GM23338 (cell line): ENCODE measurements around the gene YBX2. TPM values are rescaled to one million over a fixed set of nuclear protein-coding genes. Genes with fewer than 3 reads are reported as not detected.

Experiments used
- ATAC-seq: fragments of 200-7000 bp; cut with Tn5 transposase; 3 replicates; pipeline ENCODE4 v1.9.1; 2020
- DNase-seq: peaks from one replicate; pipeline ENCODE4 v3.0.0-alpha.2; 2015; ENCODE audit warnings: low spot score
- H2AFZ ChIP-seq: fragments of 200-600 bp; sonication (generic); 2 replicates; pipeline ENCODE4 v1.8.0; 2016; ENCODE audit warnings: antibody characterized with exemption, mild to moderate bottlenecking, moderate library complexity
- H3F3A ChIP-seq: fragments of 200-600 bp; sonication (generic); replicated peaks from 2 replicates; pipeline ENCODE4 v1.8.0; 2017; ENCODE audit warnings: antibody characterized with exemption, mixed run types, low read depth
- H3K27ac ChIP-seq: fragments of 200-600 bp; sonication (generic); 2 replicates; pipeline ENCODE4 v1.6.1; 2016; ENCODE audit warnings: low read depth
- H3K27me3 ChIP-seq: fragments of 200-600 bp; sonication (generic); 2 replicates; pipeline ENCODE4 v1.8.0; 2016; ENCODE audit warnings: mild to moderate bottlenecking, mixed run types, moderate library complexity; ENCODE audit not compliant: insufficient read depth
- H3K36me3 ChIP-seq: fragments of 200-600 bp; sonication (generic); 2 replicates; pipeline ENCODE4 v1.8.0; 2016; ENCODE audit warnings: mild to moderate bottlenecking; ENCODE audit not compliant: insufficient read depth
- H3K4me1 ChIP-seq: fragments of 200-600 bp; sonication (generic); 2 replicates; pipeline ENCODE4 v1.8.0; 2016; ENCODE audit warnings: mild to moderate bottlenecking, moderate library complexity; ENCODE audit not compliant: insufficient read depth
- H3K4me2 ChIP-seq: fragments of 200-600 bp; sonication (generic); 2 replicates; pipeline ENCODE4 v1.7.1; 2017; ENCODE audit warnings: mixed run types
- H3K4me3 ChIP-seq: fragments of 200-600 bp; sonication (generic); 2 replicates; pipeline ENCODE4 v1.6.1; 2016; ENCODE audit warnings: mixed run types
- H3K79me2 ChIP-seq: fragments of 200-600 bp; sonication (generic); replicated peaks from 2 replicates; pipeline ENCODE4 v1.8.0; 2017; ENCODE audit warnings: mild to moderate bottlenecking; ENCODE audit not compliant: insufficient read depth
- H3K9me2 ChIP-seq: fragments of 200-600 bp; sonication (generic); 2 replicates; pipeline ENCODE4 v1.8.0; 2017; ENCODE audit not compliant: insufficient read depth
- H4K20me1 ChIP-seq: fragments of 200-600 bp; sonication (generic); replicated peaks from 2 replicates; pipeline ENCODE4 v1.8.0; 2017; ENCODE audit warnings: mild to moderate bottlenecking; ENCODE audit not compliant: insufficient read depth
- H3K27ac Mint-ChIP-seq: 2 replicates; pipeline ENCODE4 v1.8.0; 2020; ENCODE audit warnings: inconsistent platforms, mild to moderate bottlenecking, moderate library complexity, mixed read lengths
- H3K27me3 Mint-ChIP-seq: 3 replicates; pipeline ENCODE4 v1.8.0; 2022; ENCODE audit warnings: low read depth, mild to moderate bottlenecking, moderate library complexity, mixed read lengths, inconsistent platforms; ENCODE audit not compliant: insufficient read depth, poor library complexity
- H3K36me3 Mint-ChIP-seq: 3 replicates; pipeline ENCODE4 v1.8.0; 2021; ENCODE audit warnings: low read depth, mild to moderate bottlenecking, inconsistent platforms, moderate library complexity, mixed read lengths
- H3K4me1 Mint-ChIP-seq: 3 replicates; pipeline ENCODE4 v1.8.0; 2020; ENCODE audit warnings: mild to moderate bottlenecking, inconsistent platforms, mixed read lengths
- H3K4me3 Mint-ChIP-seq: 3 replicates; pipeline ENCODE4 v1.8.0; 2021; ENCODE audit warnings: moderate library complexity, mild to moderate bottlenecking, inconsistent platforms, mixed read lengths
- H3K9me3 Mint-ChIP-seq: 3 replicates; pipeline ENCODE4 v1.8.0; 2020; ENCODE audit warnings: moderate library complexity, mild to moderate bottlenecking, inconsistent platforms, mixed read lengths
- CREB1 ChIP-seq: fragments of 250-450 bp; sonication (Bioruptor Pico); IDR thresholded peaks from 2 replicates; pipeline ENCODE4 v1.5.0; 2020; ENCODE audit warnings: low read depth, mild to moderate bottlenecking, moderate library complexity
- CTCF ChIP-seq, 2 experiments: fragments of 200-600 bp in 1 of 2; sonication (generic) in 1 of 2; conservative IDR thresholded peaks; 2 replicates each; pipeline versions ENCODE4 v1.5.1 to v1.6.1; 2016 to 2017; ENCODE audit warnings: antibody characterized with exemption in 2 of 2, low read depth in 2 of 2, mild to moderate bottlenecking in 2 of 2, moderate library complexity in 1 of 2
- ETS1 ChIP-seq: IDR thresholded peaks from 2 replicates; pipeline ENCODE4 v1.6.1; 2016; ENCODE audit warnings: antibody characterized with exemption
- EZH2 ChIP-seq: fragments of 200-600 bp; sonication (generic); IDR thresholded peaks from one replicate; pipeline ENCODE4 v1.8.0; 2017; ENCODE audit warnings: antibody characterized with exemption, mild to moderate bottlenecking, low read depth; ENCODE audit not compliant: unreplicated experiment
- EZH2phosphoT487 ChIP-seq: fragments of 200-600 bp; sonication (generic); IDR thresholded peaks from one replicate; pipeline ENCODE4 v1.8.1; 2018; ENCODE audit warnings: antibody characterized with exemption; ENCODE audit not compliant: unreplicated experiment
- JUNB ChIP-seq: IDR thresholded peaks from one replicate; pipeline ENCODE4 v1.6.1; 2016; ENCODE audit warnings: antibody characterized with exemption; ENCODE audit not compliant: unreplicated experiment
- NANOG ChIP-seq: IDR thresholded peaks from 2 replicates; pipeline ENCODE4 v1.6.1; 2016; ENCODE audit warnings: antibody characterized with exemption, borderline replicate concordance
- STAT1 ChIP-seq: IDR thresholded peaks from one replicate; pipeline ENCODE4 v1.6.1; 2016; ENCODE audit warnings: antibody characterized with exemption; ENCODE audit not compliant: unreplicated experiment
- ZNF331 ChIP-seq: fragments of 250-450 bp; sonication (Bioruptor Pico); IDR thresholded peaks from 2 replicates; pipeline ENCODE4 v1.5.0; 2020; ENCODE audit warnings: low read depth, mild to moderate bottlenecking, moderate library complexity
- polyA plus RNA-seq: library from polyadenylated mRNA; unstranded; fragments of >200 nt; fragmentation: Nextera tagmentation; extraction: Ambion mirVana; gene quantifications from 2 replicates; pipeline ENCODE4 v1.2.1, GENCODE V29; 2016
- total RNA-seq: library from RNA; depleted of rRNA; stranded (reverse); fragments of >200 nt; shearing (Covaris generic); gene quantifications from 2 replicates; pipeline ENCODE4 v1.2.3, GENCODE V29; 2014

The YBX2 gene
- total and polyA plus RNA-seq, 2 experiments from 2014 or later = 22.5 to 36.5 TPM

GRCh38 chr17:7296189-7296861, 1.9 kb upstream of the YBX2 start:
- H3K27me3 ChIP-seq = peaks cover 18% of the 10 kb centered on the region
- H2AFZ ChIP-seq = peak overlapping the region; percentile 87
- H3K4me2 ChIP-seq = peak overlapping the region; percentile 91
- peaks cover 23% of the 10 kb centered on the region for H3F3A ChIP-seq
- H3K27ac Mint-ChIP-seq = no peak overlapping the region
- no peaks in the 10 kb centered on the region for H3K9me2 ChIP-seq
- peak overlapping the region; percentile 76 for H3K4me3 Mint-ChIP-seq
- TF ChIP-seq ETS1 (0 out of 2 replicates have a peak, but pooled peaks have one; percentile 28), CREB1 (CRISPR knock-in tag) (0 out of 2 replicates have a peak, but pooled peaks have one; percentile 11), CTCF (conservative IDR thresholded peaks at IDR 0.05; ENCODE audit: low read depth in 2 of 2) (peak; percentile 87 to 92), NANOG (no peak), JUNB (no peak), STAT1 (no peak), ZNF331 (CRISPR knock-in tag) (no peak), EZH2phosphoT487 (no peak), EZH2 (no peak)
- no peak overlapping the region for H3K27ac ChIP-seq
- H3K79me2 ChIP-seq = no peaks in the 10 kb centered on the region
- H3K36me3 ChIP-seq = no peaks in the 10 kb centered on the region
- H3K4me1 Mint-ChIP-seq = peaks cover 23% of the 10 kb centered on the region
- DNase-seq = peak; percentile 94
- peaks cover 21% of the 10 kb centered on the region for H3K4me1 ChIP-seq
- H3K36me3 Mint-ChIP-seq = no peaks in the 10 kb centered on the region; the same call in 2 of the 3 replicates
- ATAC-seq = peak; percentile 28
- H3K27me3 Mint-ChIP-seq = peaks cover 34% of the 10 kb centered on the region
- H3K4me3 ChIP-seq = peak overlapping the region; percentile 40
- peaks cover 4% of the 10 kb centered on the region; the same call in 1 of the 2 replicates for H4K20me1 ChIP-seq
- H3K9me3 Mint-ChIP-seq = peaks cover 9% of the 10 kb centered on the region; the same call in 1 of the 3 replicates

GRCh38 chr17:7295230-7296180, 1.1 kb upstream of the YBX2 start:
- Mint-ChIP-seq H3K27me3 (peaks cover 36% of the 10 kb centered on the region), H3K4me3 (peak overlapping the region; percentile 76), H3K27ac (0 out of 2 replicates have a peak overlapping the region, but pooled peaks have one; percentile 65), H3K36me3 (no peaks in the 10 kb centered on the region; the same call in 2 of the 3 replicates), H3K4me1 (peaks cover 23% of the 10 kb centered on the region), H3K9me3 (peaks cover 9% of the 10 kb centered on the region; the same call in 1 of the 3 replicates)
- TF ChIP-seq CTCF (conservative IDR thresholded peaks at IDR 0.05; ENCODE audit: low read depth in 2 of 2) (peak; percentile 12 to 21; a peak in 2 of 4 replicates), EZH2phosphoT487 (no peak)
- Histone ChIP-seq H3K4me1 (peaks cover 21% of the 10 kb centered on the region), H3K79me2 (no peaks in the 10 kb centered on the region), H3K27ac (0 out of 2 replicates have a peak overlapping the region, but pooled peaks have one; percentile 66), H3F3A (peaks cover 23% of the 10 kb centered on the region), H4K20me1 (peaks cover 4% of the 10 kb centered on the region; the same call in 1 of the 2 replicates), H3K27me3 (peaks cover 18% of the 10 kb centered on the region), H3K4me2 (peak overlapping the region; percentile 91), H2AFZ (peak overlapping the region; percentile 97), H3K9me2 (no peaks in the 10 kb centered on the region), H3K4me3 (peak overlapping the region; percentile 63), H3K36me3 (no peaks in the 10 kb centered on the region)
- DNase-seq (peak; percentile 51), ATAC-seq (peak; percentile 10)
